OCI-LY7 (cell line): ENCODE data around the gene EZH1. TPM values are rescaled to one million over a fixed set of nuclear protein-coding genes. Genes with fewer than 3 reads are reported as not detected.

ENCODE experiments used
- BruUV-seq: library from RNA; stranded (reverse); fragments of 400-500 nt; replicated peaks from 2 replicates; lab custom pipeline; 2021; lab: Mats Ljungman, UMichigan
- CTCF ChIA-PET: fragments of 300-600 bp; sonication (Branson Sonifier 250); formaldehyde crosslinking; loops from one replicate; lab custom pipeline; 2022; ENCODE audit warnings: antibody characterized with exemption; ENCODE audit not compliant: unreplicated experiment; lab: Charles Lee
- POLR2A ChIA-PET: fragments of 300-600 bp; sonication (Branson Sonifier 250); formaldehyde crosslinking; loops from one replicate; lab custom pipeline; 2022; ENCODE audit warnings: antibody characterized with exemption; lab: Charles Lee
- DNase-seq: peaks from one replicate; pipeline ENCODE4 v3.0.0-alpha.2; 2015; ENCODE audit warnings: low spot score
- H2AFZ ChIP-seq: fragments of 200-600 bp; sonication (generic), shearing (Covaris generic); 2 replicates; pipeline ENCODE4 v1.6.1; 2014; ENCODE audit warnings: mild to moderate bottlenecking, antibody characterized with exemption, low read length, moderate library complexity
- H3K27ac ChIP-seq: fragments of 200-600 bp; sonication (generic); 2 replicates; pipeline ENCODE4 v1.5.1; 2014; ENCODE audit warnings: mixed run types, low read depth, mild to moderate bottlenecking, moderate library complexity, low read length, inconsistent platforms; ENCODE audit not compliant: poor library complexity, severe bottlenecking
- H3K36me3 ChIP-seq: fragments of 200-600 bp; sonication (generic); 2 replicates; pipeline ENCODE4 v1.6.1; 2014; ENCODE audit warnings: mild to moderate bottlenecking, antibody characterized with exemption, low read length, moderate library complexity, mixed read lengths; ENCODE audit not compliant: insufficient read depth
- H3K4me1 ChIP-seq: fragments of 200-600 bp; sonication (generic); 2 replicates; pipeline ENCODE4 v1.5.1; 2014; ENCODE audit warnings: mild to moderate bottlenecking, low read length; ENCODE audit not compliant: insufficient read depth, poor library complexity, severe bottlenecking
- H3K4me2 ChIP-seq: fragments of 200-600 bp; sonication (generic); 2 replicates; pipeline ENCODE4 v1.6.1; 2014; ENCODE audit warnings: mild to moderate bottlenecking, low read length
- H3K4me3 ChIP-seq: fragments of 200-600 bp; sonication (generic); 2 replicates; pipeline ENCODE4 v1.5.1; 2014; ENCODE audit warnings: mild to moderate bottlenecking, low read depth, low read length; ENCODE audit not compliant: poor library complexity, severe bottlenecking
- H3K79me2 ChIP-seq: fragments of 200-600 bp; sonication (generic); 2 replicates; pipeline ENCODE4 v1.6.1; 2016; ENCODE audit warnings: low read depth, mild to moderate bottlenecking, low read length, moderate library complexity, mixed read lengths; ENCODE audit not compliant: insufficient read depth
- H3K9me2 ChIP-seq: fragments of 200-600 bp; sonication (generic); 2 replicates; pipeline ENCODE4 v1.6.1; 2016; ENCODE audit warnings: mild to moderate bottlenecking, low read length, mixed read lengths; ENCODE audit not compliant: insufficient read depth
- H3K9me3 ChIP-seq: fragments of 200-600 bp; sonication (generic); 2 replicates; pipeline ENCODE4 v1.6.1; 2014; ENCODE audit warnings: mild to moderate bottlenecking, mixed run types, low read length, mixed read lengths
- H4K20me1 ChIP-seq: fragments of 200-600 bp; sonication (generic); 2 replicates; pipeline ENCODE4 v1.6.1; 2014; ENCODE audit warnings: mild to moderate bottlenecking, antibody characterized with exemption, low read length, moderate library complexity, mixed read lengths; ENCODE audit not compliant: insufficient read depth
- CTCF ChIP-seq: fragments of 200-600 bp; sonication (generic); conservative IDR thresholded peaks from 2 replicates; pipeline ENCODE4 v1.5.1; 2014; ENCODE audit warnings: mild to moderate bottlenecking, antibody characterized with exemption, low read length, moderate library complexity, mixed read lengths
- EZH2phosphoT487 ChIP-seq: fragments of 200-600 bp; sonication (generic); IDR thresholded peaks from 2 replicates; pipeline ENCODE4 v1.6.1; 2018; ENCODE audit warnings: low read depth, borderline replicate concordance, mild to moderate bottlenecking, mixed run types, antibody characterized with exemption, low read length, moderate library complexity, mixed read lengths
- intact Hi-C: fragments of 100-400 bp; cut with micrococcal nuclease; formaldehyde crosslinking; loops from one replicate; pipeline ENCODE4 v1.10.0; 2022; ENCODE audit not compliant: unreplicated experiment
- total RNA-seq, 2 experiments: library from RNA; depleted of rRNA in 1 of 2; stranded (reverse); fragments of >200 nt in 1 of 2; shearing (Covaris generic) in 1 of 2; gene quantifications; 2 replicates each; pipeline ENCODE4 v1.2.3, GENCODE V29; 2014 to 2022

EZH1 gene
- total RNA-seq, 2 experiments from 2014 or later, result 57.1 to 62.4 TPM

- no peak for DNase-seq
- H3K36me3 ChIP-seq, result peaks cover 31% of the 10 kb centered on the region
- H3K9me3 ChIP-seq, result no peaks in the 10 kb centered on the region
- intact Hi-C loops, result no loop called here
- H4K20me1 ChIP-seq, result no peaks in the 10 kb centered on the region
- no peak overlapping the region for H2AFZ ChIP-seq
- no peak for TF ChIP-seq CTCF
- no peak for TF ChIP-seq EZH2phosphoT487
- no peak overlapping the region for H3K4me3 ChIP-seq
- H3K79me2 ChIP-seq, result no peaks in the 10 kb centered on the region
- BruUV-seq, result no TSS peak
- no peak overlapping the region for H3K4me2 ChIP-seq
- ChIA-PET POLR2A (no interaction called here), CTCF (no interaction called here)
- no peak overlapping the region for H3K27ac ChIP-seq
- no peaks in the 10 kb centered on the region for H3K9me2 ChIP-seq
- no peaks in the 10 kb centered on the region for H3K4me1 ChIP-seq
Measured at GRCh38 chr17:42780851-42781638, 36.2 kb upstream of the EZH1 start.

- H2AFZ ChIP-seq, result no peak within 1 kb of the TSS
- no peak for TF ChIP-seq CTCF
- no peak for TF ChIP-seq EZH2phosphoT487
- H3K79me2 ChIP-seq, result no peaks in the 10 kb centered on the region
- intact Hi-C loops, result no loop called here
- ChIA-PET POLR2A (no interaction called here), CTCF (interaction anchor here (0.6 kb wide), 1 partner anchor 125 kb away, joined by 3 read pairs; no protein-coding TSS in a partner anchor)
- H4K20me1 ChIP-seq, result no peaks in the 10 kb centered on the region
- no peaks in the 10 kb centered on the region for H3K9me2 ChIP-seq
- H3K36me3 ChIP-seq, result peaks cover 40% of the 10 kb centered on the region
- no peak within 1 kb of the TSS for H3K27ac ChIP-seq
- H3K4me1 ChIP-seq, result no peaks in the 10 kb centered on the region
- BruUV-seq, result no TSS peak
- no peaks in the 10 kb centered on the region for H3K9me3 ChIP-seq
- H3K4me3 ChIP-seq, result no peak within 1 kb of the TSS
- DNase-seq, result no peak
- no peak within 1 kb of the TSS for H3K4me2 ChIP-seq
Measured at GRCh38 chr17:42779936-42780850, 35.4 kb upstream of the EZH1 start, which contains the start of gene WNK4. WNK4 (plus strand) TSS chr17:42780610; CDS start chr17:42780699, 89 bp downstream.
